Testis (tissue), 2 donors: Measurements from ENCODE around the gene HRH3.

ENCODE experiments used
- CTCF ChIP-seq, 3 experiments: fragments of 450-650 bp in 2 of 3; fragments of 200-600 bp in 1 of 3; sonication (generic) in 1 of 3; IDR thresholded peaks; one replicate each; pipeline ENCODE4 v1.5.1; 2016 to 2019; ENCODE audit warnings: antibody characterized with exemption in 3 of 3, mild to moderate bottlenecking in 2 of 3, moderate library complexity in 1 of 3
- POLR2A ChIP-seq: fragments of 450-650 bp; IDR thresholded peaks from one replicate; pipeline ENCODE4 v1.6.1; 2017; ENCODE audit warnings: antibody characterized with exemption, mild to moderate bottlenecking, moderate library complexity

- no peak for TF ChIP-seq CTCF (IDR thresholded peaks at IDR 0.05)
- TF ChIP-seq POLR2A = no peak
These were observed 732 bp downstream of the HRH3 start for GRCh38 chr20:62219101-62219991.
